Astrocyte (in vitro differentiated cells and primary cell): Measurements from ENCODE around the gene HNRNPA1. TPM values are rescaled to one million over a fixed set of nuclear protein-coding genes. Genes with fewer than 3 reads are reported as not detected.

ENCODE experiments used
- DNase-seq: peaks from one replicate; pipeline ENCODE4 v3.0.0-alpha.2; 2010; ENCODE audit warnings: low read depth
- FAIRE-seq: peaks from 2 replicates; lab custom pipeline; 2011; peaks lifted over from hg19 to GRCh38; lab: Jason Lieb, UNC
- H2AFZ ChIP-seq: 2 replicates; pipeline ENCODE4 v1.6.0; 2012; ENCODE audit warnings: low read depth, low read length, inconsistent platforms
- H3K27ac ChIP-seq: 2 replicates; pipeline ENCODE4 v1.5.1; 2011; ENCODE audit warnings: low read depth, low read length, inconsistent platforms
- H3K27me3 ChIP-seq: 2 replicates; pipeline ENCODE4 v1.6.0; 2011; ENCODE audit warnings: low read length, inconsistent platforms; ENCODE audit not compliant: insufficient read depth
- H3K36me3 ChIP-seq: 2 replicates; pipeline ENCODE4 v1.5.1; 2011; ENCODE audit warnings: low read length, inconsistent platforms; ENCODE audit not compliant: insufficient read depth
- H3K4me1 ChIP-seq: 2 replicates; pipeline ENCODE4 v1.5.1; 2011; ENCODE audit warnings: low read length, inconsistent platforms; ENCODE audit not compliant: insufficient read depth
- H3K4me2 ChIP-seq: 2 replicates; pipeline ENCODE4 v1.6.0; 2012; ENCODE audit warnings: low read length, inconsistent platforms
- H3K4me3 ChIP-seq: 2 replicates; pipeline ENCODE4 v1.5.1; 2011; ENCODE audit warnings: low read depth, mild to moderate bottlenecking, low read length, inconsistent platforms; ENCODE audit not compliant: insufficient read depth
- H3K79me2 ChIP-seq: 2 replicates; pipeline ENCODE4 v1.6.0; 2012; ENCODE audit warnings: mild to moderate bottlenecking, low read length, inconsistent platforms; ENCODE audit not compliant: insufficient read depth
- H3K9ac ChIP-seq: 2 replicates; pipeline ENCODE4 v1.6.0; 2012; ENCODE audit warnings: mild to moderate bottlenecking, low read length, inconsistent platforms
- H3K9me3 ChIP-seq: 2 replicates; pipeline ENCODE4 v1.5.1; 2012; ENCODE audit warnings: low read depth, mild to moderate bottlenecking, low read length, inconsistent platforms; ENCODE audit not compliant: insufficient read depth
- H4K20me1 ChIP-seq: 2 replicates; pipeline ENCODE4 v1.6.0; 2012; ENCODE audit warnings: low read length, inconsistent platforms; ENCODE audit not compliant: insufficient read depth
- H3K27ac Mint-ChIP-seq: one replicate; pipeline ENCODE4 v1.8.0; 2021; ENCODE audit warnings: mild to moderate bottlenecking, mixed read lengths; ENCODE audit not compliant: unreplicated experiment
- H3K27me3 Mint-ChIP-seq: one replicate; pipeline ENCODE4 v1.8.0; 2021; ENCODE audit warnings: low read depth, mixed read lengths; ENCODE audit not compliant: unreplicated experiment
- H3K36me3 Mint-ChIP-seq: one replicate; pipeline ENCODE4 v1.8.0; 2021; ENCODE audit warnings: low read depth, mixed read lengths; ENCODE audit not compliant: unreplicated experiment
- H3K4me1 Mint-ChIP-seq: one replicate; pipeline ENCODE4 v1.8.0; 2021; ENCODE audit warnings: low read depth, mixed read lengths; ENCODE audit not compliant: unreplicated experiment
- H3K4me3 Mint-ChIP-seq: one replicate; pipeline ENCODE4 v1.8.0; 2021; ENCODE audit warnings: mild to moderate bottlenecking, moderate library complexity, mixed read lengths; ENCODE audit not compliant: unreplicated experiment
- H3K9me3 Mint-ChIP-seq: one replicate; pipeline ENCODE4 v1.8.0; 2021; ENCODE audit warnings: mild to moderate bottlenecking, mixed read lengths; ENCODE audit not compliant: unreplicated experiment
- CTCF ChIP-seq: IDR thresholded peaks from 2 replicates; pipeline ENCODE4 v1.5.1; 2011; ENCODE audit warnings: low read depth, mild to moderate bottlenecking, inconsistent platforms, low read length, moderate library complexity; ENCODE audit not compliant: insufficient read depth
- EZH2 ChIP-seq: IDR thresholded peaks from 2 replicates; pipeline ENCODE4 v1.6.1; 2012; ENCODE audit warnings: mild to moderate bottlenecking, low read length, inconsistent platforms; ENCODE audit not compliant: insufficient read depth
- total RNA-seq: library from RNA; stranded (reverse); gene quantifications from 2 replicates; pipeline ENCODE4 v1.2.1, GENCODE V29; 2021

Gene HNRNPA1
- total RNA-seq, 1 donor from 2014 or later = 612 TPM

GRCh38 chr12:54257332-54257731, 23.2 kb upstream of the HNRNPA1 start:
- Histone ChIP-seq H3K36me3 (peaks cover 23% of the 10 kb centered on the region), H3K27ac (peak overlapping the region; percentile 97), H3K27me3 (no peaks in the 10 kb centered on the region), H3K9ac (peak overlapping the region; percentile 90), H2AFZ (no peak overlapping the region), H3K4me3 (no peak overlapping the region), H3K4me1 (peaks cover 47% of the 10 kb centered on the region), H3K4me2 (peak overlapping the region; percentile 93), H4K20me1 (no peaks in the 10 kb centered on the region), H3K79me2 (peaks cover 69% of the 10 kb centered on the region), H3K9me3 (no peaks in the 10 kb centered on the region)
- Mint-ChIP-seq H3K27ac (peak overlapping the region; percentile 100), H3K4me3 (no peak overlapping the region), H3K4me1 (peaks cover 39% of the 10 kb centered on the region), H3K27me3 (no peaks in the 10 kb centered on the region), H3K36me3 (no peaks in the 10 kb centered on the region), H3K9me3 (no peaks in the 10 kb centered on the region)
- DNase-seq (no peak), FAIRE-seq (no peak)
- TF ChIP-seq CTCF (no peak), EZH2 (no peak)

GRCh38 chr12:54258201-54258681, 22.3 kb upstream of the HNRNPA1 start:
- Histone ChIP-seq H3K9me3 (no peaks in the 10 kb centered on the region), H3K27me3 (no peaks in the 10 kb centered on the region), H3K4me2 (peak overlapping the region; percentile 93), H3K4me1 (peaks cover 56% of the 10 kb centered on the region), H3K79me2 (peaks cover 69% of the 10 kb centered on the region), H3K4me3 (peak overlapping the region; percentile 56), H3K27ac (peak overlapping the region; percentile 97), H3K9ac (peak overlapping the region; percentile 90), H2AFZ (no peak overlapping the region), H4K20me1 (no peaks in the 10 kb centered on the region), H3K36me3 (peaks cover 17% of the 10 kb centered on the region)
- Mint-ChIP-seq H3K36me3 (no peaks in the 10 kb centered on the region), H3K4me1 (peaks cover 45% of the 10 kb centered on the region), H3K27ac (peak overlapping the region; percentile 100), H3K27me3 (no peaks in the 10 kb centered on the region), H3K4me3 (peak overlapping the region; percentile 68), H3K9me3 (no peaks in the 10 kb centered on the region)
- DNase-seq (peak; percentile 64), FAIRE-seq (no peak)
- TF ChIP-seq CTCF (no peak), EZH2 (no peak)
